ENCODE data around the gene MIAT. TPM values are rescaled to one million over a fixed set of nuclear protein-coding genes. Genes with fewer than 3 reads are reported as not detected.

MIAT gene
- total and polyA plus RNA-seq, 9 of the 15 experiments (the other 6 are each of a cell fraction or from before 2014, with no cell fraction given), result 0.03 to 0.93 (median 0.34) TPM

DNA sequence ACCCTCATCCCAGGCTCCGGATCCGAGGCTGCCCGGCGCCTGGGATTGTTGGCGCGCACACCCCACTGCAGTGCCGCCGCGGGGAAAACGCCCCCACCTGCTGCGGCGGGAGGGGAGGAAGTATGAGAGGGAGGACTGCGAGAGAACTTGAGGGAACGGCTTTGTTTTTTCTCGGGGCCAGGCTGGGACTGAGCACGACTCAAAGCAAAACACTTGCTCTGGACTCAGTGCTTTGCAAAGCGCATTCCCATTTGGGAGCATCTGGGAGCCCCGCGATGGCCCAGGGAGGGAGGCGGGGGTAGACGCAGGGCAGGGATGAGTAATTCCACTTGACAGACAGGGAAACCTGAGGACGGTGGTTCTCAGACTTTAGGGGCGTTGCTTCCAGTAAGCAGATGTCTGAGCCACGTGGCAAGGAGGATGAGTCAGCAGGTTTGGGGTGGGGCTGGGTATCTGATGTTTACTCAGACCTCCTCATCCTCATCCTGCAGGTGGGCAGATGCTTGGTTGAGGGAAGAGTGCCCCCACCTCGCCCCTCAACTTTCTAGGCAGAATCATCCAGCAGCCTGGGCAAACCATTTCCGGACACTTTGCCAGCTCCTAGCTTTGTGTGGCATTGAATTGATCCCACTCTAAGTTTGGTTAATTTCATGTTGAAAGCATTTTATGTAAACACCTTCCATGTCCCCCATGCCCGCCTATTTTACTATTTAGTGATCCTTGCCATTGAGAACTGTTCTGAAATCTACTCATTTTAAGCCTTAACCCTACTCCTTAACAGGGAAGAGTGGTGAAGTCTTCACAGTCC lies 1.5 kb downstream of the MIAT start (continued):
- TF ChIP-seq, protein P1, sequence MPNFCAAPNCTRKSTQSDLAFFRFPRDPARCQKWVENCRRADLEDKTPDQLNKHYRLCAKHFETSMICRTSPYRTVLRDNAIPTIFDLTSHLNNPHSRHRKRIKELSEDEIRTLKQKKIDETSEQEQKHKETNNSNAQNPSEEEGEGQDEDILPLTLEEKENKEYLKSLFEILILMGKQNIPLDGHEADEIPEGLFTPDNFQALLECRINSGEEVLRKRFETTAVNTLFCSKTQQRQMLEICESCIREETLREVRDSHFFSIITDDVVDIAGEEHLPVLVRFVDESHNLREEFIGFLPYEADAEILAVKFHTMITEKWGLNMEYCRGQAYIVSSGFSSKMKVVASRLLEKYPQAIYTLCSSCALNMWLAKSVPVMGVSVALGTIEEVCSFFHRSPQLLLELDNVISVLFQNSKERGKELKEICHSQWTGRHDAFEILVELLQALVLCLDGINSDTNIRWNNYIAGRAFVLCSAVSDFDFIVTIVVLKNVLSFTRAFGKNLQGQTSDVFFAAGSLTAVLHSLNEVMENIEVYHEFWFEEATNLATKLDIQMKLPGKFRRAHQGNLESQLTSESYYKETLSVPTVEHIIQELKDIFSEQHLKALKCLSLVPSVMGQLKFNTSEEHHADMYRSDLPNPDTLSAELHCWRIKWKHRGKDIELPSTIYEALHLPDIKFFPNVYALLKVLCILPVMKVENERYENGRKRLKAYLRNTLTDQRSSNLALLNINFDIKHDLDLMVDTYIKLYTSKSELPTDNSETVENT (CRISPR knock-in tag; IDR thresholded peaks at IDR 0.05), result no peak
- TF ChIP-seq ZNF586 (CRISPR knock-in tag; conservative IDR thresholded peaks at IDR 0.05) (no peak), ZNF165 (CRISPR knock-in tag; IDR thresholded peaks at IDR 0.05; ENCODE audit: borderline replicate concordance) (no peak), TAL1 (IDR thresholded peaks at IDR 0.05) (peak; percentile 32; the same call in 1 of the 2 replicates), NCOA1 (IDR thresholded peaks at IDR 0.05; ENCODE audit: low read depth) (0 out of 2 replicates have a peak, but pooled peaks have one; percentile 30), SMAD4 (CRISPR knock-in tag; conservative IDR thresholded peaks at IDR 0.05) (peak; percentile 58), MYNN (IDR thresholded peaks at IDR 0.05) (0 out of 2 replicates have a peak, but pooled peaks have one; percentile 21), MYNN (CRISPR knock-in tag; IDR thresholded peaks at IDR 0.05) (no peak), MAFG (tag; conservative IDR thresholded peaks at IDR 0.05) (peak; percentile 99), XRCC5 (IDR thresholded peaks at IDR 0.05; ENCODE audit: low read depth, low read length) (no peak; the same call in 1 of the 2 replicates), HNRNPL (IDR thresholded peaks at IDR 0.05; ENCODE audit: low read depth, low read length) (no peak), JUND (IDR thresholded peaks at IDR 0.05; ENCODE audit: borderline replicate concordance, low read depth, low read length) (peak; percentile 94), JUND (tag; IDR thresholded peaks at IDR 0.05; ENCODE audit: borderline replicate concordance, low read depth, low read length) (peak; percentile 91; the same call in 2 of the 3 replicates), FOXK2 (conservative IDR thresholded peaks at IDR 0.05 in 1 of 2, IDR thresholded peaks at IDR 0.05 in 1 of 2; ENCODE audit: low read depth in 2 of 2) (peak; percentile 82 to 87), SPI1 (IDR thresholded peaks at IDR 0.05; ENCODE audit: borderline replicate concordance, low read depth, low read length) (peak; percentile 35; the same call in 1 of the 2 replicates), ARID1B (IDR thresholded peaks at IDR 0.05) (peak; percentile 81), MTA1 (IDR thresholded peaks at IDR 0.05; ENCODE audit: borderline replicate concordance) (0 out of 2 replicates have a peak, but pooled peaks have one; percentile 33), SMARCB1 (IDR thresholded peaks at IDR 0.05; ENCODE audit: insufficient read length, low read depth) (peak; percentile 74), COPS2 (conservative IDR thresholded peaks at IDR 0.05) (no peak), NEUROD1 (IDR thresholded peaks at IDR 0.05; ENCODE audit: borderline replicate concordance, low read depth, low read length, partially characterized antibody) (peak; percentile 34), TARDBP (IDR thresholded peaks at IDR 0.05) (no peak)
- TF ChIP-seq, protein P2, sequence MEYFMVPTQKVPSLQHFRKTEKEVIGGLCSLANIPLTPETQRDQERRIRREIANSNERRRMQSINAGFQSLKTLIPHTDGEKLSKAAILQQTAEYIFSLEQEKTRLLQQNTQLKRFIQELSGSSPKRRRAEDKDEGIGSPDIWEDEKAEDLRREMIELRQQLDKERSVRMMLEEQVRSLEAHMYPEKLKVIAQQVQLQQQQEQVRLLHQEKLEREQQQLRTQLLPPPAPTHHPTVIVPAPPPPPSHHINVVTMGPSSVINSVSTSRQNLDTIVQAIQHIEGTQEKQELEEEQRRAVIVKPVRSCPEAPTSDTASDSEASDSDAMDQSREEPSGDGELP (CRISPR knock-in tag; IDR thresholded peaks at IDR 0.05; ENCODE audit: borderline replicate concordance), result peak; percentile 70
- TF ChIP-seq, protein P3, sequence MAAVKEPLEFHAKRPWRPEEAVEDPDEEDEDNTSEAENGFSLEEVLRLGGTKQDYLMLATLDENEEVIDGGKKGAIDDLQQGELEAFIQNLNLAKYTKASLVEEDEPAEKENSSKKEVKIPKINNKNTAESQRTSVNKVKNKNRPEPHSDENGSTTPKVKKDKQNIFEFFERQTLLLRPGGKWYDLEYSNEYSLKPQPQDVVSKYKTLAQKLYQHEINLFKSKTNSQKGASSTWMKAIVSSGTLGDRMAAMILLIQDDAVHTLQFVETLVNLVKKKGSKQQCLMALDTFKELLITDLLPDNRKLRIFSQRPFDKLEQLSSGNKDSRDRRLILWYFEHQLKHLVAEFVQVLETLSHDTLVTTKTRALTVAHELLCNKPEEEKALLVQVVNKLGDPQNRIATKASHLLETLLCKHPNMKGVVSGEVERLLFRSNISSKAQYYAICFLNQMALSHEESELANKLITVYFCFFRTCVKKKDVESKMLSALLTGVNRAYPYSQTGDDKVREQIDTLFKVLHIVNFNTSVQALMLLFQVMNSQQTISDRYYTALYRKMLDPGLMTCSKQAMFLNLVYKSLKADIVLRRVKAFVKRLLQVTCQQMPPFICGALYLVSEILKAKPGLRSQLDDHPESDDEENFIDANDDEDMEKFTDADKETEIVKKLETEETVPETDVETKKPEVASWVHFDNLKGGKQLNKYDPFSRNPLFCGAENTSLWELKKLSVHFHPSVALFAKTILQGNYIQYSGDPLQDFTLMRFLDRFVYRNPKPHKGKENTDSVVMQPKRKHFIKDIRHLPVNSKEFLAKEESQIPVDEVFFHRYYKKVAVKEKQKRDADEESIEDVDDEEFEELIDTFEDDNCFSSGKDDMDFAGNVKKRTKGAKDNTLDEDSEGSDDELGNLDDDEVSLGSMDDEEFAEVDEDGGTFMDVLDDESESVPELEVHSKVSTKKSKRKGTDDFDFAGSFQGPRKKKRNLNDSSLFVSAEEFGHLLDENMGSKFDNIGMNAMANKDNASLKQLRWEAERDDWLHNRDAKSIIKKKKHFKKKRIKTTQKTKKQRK (IDR thresholded peaks at IDR 0.05; ENCODE audit: borderline replicate concordance, low read depth, low read length), result no peak
